ELF-1 (cell line): ENCODE measurements around the gene XRCC2.
A peak's percentile ranks its signal among the peaks of the same experiment; 100 is the strongest.
"Not testable (repeated sequence)": the region's sequence is repeated elsewhere in the genome, so short reads cannot be mapped to it uniquely, and the experiment has no call there.

Experiments
- DNase-seq: peaks from one replicate; pipeline ENCODE4 v3.0.0-alpha.2; 2016; ENCODE audit warnings: low read depth, low spot score

Gene XRCC2

DNA sequence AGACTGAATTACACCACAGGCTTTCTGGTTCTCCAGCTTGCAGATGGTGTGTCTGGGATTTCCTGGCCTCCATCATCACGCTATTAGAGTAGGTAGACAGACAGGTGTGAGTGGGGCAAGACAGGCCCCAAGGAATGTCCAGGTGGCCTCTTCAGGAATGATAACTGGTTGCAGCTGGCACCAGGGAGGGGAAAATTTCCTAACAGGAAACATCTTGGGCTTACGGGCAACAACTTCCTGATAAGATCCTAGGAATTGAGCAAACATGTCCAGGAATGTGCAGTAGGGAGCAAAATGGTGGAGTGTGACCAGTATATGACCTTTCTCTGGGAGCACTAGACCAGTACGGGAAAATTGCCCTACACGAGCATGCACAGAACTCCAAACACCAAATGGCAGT, 11.3 kb downstream of the XRCC2 start:
- peak; percentile 34 for DNase-seq

DNA sequence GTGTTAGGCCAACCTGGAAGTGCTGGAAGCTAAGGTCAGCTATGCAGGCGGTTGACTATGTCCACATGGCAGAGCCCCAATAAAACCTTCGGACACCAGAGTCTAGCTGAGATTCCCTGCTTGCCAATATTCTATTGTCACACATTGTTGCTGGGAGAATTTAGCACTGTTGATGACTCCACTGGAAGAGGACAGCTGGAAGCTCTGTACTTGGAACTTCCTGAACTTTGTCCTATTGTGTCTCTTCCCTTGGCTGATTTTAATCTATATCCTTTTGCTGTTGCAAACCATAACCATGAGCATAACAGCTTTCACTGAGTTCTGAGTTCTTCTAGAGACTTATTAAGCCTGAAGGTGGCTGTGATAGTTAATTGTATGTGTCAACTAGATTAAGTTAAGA, 12.0 kb downstream of the XRCC2 start:
- no peak for DNase-seq

DNA sequence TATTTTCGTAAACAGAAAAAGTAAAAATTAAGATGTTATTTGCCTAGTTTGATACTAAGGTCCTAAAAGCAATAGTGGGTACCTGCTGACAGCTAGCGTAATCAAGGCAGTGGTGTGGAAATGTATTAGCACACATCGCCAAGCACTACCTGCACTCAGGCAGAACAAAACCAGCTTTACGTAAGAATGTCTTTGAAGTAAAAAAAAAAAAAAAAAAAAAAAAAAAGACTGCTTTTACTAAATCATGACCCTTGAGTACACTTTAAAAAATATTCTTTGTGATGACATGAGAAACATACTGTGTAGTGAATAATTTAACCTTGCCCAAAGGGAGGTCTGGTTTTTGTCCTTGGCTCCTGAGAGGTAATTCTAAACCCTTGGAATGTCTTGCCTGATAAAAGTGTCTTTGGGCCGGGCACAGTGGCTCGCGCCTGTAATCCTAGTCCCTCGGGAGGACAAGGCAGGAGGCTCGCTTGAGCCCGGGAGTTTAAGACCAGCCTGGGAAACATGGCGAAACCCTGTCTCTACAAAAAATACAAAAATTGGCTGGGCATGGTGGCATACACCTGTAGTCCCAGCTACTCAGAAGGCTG, 12.7 kb downstream of the XRCC2 start:
- DNase-seq = peak; percentile 61

GRCh38 chr7:152661479-152661878, 14.5 kb downstream of the XRCC2 start:
- DNase-seq = no peak

GRCh38 chr7:152660021-152660420, 15.9 kb downstream of the XRCC2 start:
- DNase-seq = no peak

DNA sequence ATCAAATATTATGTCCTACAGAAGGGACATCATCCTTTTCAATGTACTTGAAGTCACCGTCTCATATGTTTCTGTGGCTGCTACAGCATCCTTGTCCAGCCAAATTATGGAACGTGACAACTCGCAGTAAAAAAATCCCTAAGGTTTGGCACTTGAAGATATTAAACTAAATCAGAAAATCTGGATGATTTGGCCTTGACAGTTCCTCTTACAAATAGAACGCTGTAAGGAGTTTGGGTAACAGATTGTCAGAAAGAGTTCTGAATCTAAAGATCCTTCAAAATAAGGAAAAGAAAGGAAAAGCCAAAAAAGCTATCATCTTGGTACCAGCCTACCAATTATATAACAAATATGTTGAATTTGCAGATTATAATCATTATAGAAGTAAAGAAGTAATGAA, 21.0 kb downstream of the XRCC2 start:
- DNase-seq = no peak

DNA sequence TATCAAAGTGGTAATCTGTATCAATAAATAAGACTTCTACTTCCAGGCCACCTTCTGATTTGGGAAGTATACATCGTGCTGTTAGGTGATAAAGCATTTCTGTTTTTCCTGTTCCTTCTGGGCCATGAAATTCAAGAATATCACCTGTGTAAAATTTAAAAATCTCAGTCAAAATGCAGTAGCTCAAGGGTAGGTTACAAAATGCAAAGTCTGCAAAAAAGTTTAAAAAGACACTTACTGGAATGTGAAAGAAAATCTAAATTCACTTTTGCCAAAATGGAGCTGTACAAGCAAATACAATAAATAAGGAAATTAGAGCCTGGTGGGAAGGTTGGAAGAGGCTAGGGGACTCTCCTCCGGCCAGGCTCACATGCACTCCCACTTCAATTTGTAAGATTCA, 26.7 kb downstream of the XRCC2 start:
- no peak for DNase-seq

GRCh38 chr7:152647009-152647408, 28.9 kb downstream of the XRCC2 start:
- DNase-seq = no peak

DNA sequence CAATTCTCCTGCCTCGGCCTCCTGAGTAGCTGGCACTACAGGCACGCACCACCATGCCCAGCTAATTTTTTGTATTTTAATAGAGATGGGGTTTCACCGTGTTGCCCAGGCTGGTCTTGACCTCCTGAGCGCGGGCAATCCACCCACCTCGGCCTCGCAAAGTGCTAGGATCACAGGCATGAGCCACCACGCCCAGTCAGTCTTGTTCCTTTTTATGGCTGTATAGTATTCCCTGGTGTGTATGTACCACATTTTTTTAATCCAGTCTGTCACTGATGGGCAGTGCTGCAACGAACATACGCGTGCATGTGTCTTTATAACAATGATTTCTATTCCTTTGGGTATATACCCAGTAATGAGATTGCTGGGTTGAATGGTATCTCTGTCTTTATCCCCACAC, 29.4 kb downstream of the XRCC2 start:
- DNase-seq = not testable (repeated sequence)

- DNase-seq = peak; percentile 29
These were observed 31.9 kb downstream of the XRCC2 start for GRCh38 chr7:152643979-152644559.

GRCh38 chr7:152641384-152641783, 34.6 kb downstream of the XRCC2 start:
- DNase-seq = no peak

GRCh38 chr7:152640829-152641228, 35.1 kb downstream of the XRCC2 start:
- no peak for DNase-seq

- DNase-seq = no peak
These were observed 37.9 kb downstream of the XRCC2 start for GRCh38 chr7:152637920-152638580.

- DNase-seq = no peak
These were observed 38.8 kb downstream of the XRCC2 start for GRCh38 chr7:152637161-152637560.

- DNase-seq = no peak
These were observed 39.5 kb downstream of the XRCC2 start for GRCh38 chr7:152636441-152636840.

DNA sequence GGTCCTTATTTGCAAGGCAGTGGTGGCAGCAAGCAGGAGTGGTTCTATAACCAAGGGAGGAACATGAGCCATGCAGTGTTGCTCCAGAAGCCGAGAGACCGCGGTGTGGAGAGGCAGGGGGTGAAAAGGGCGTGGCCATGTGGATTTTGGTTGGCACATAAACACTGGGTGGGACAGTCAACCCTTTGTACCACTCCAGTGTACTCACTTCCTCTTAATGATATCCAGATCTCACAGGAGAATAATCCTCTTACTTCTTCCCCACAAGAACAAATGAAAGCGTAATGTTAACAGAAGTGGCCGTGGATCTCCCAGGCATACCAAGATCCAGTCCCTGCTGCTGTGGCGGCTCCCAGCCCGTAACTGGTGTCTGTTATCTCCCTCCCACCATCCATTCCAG, 42.4 kb downstream of the XRCC2 start:
- no peak for DNase-seq

GRCh38 chr7:152633072-152633471, 42.9 kb downstream of the XRCC2 start:
- DNase-seq = no peak

GRCh38 chr7:152628772-152629171, 47.2 kb downstream of the XRCC2 start:
- not testable (repeated sequence) for DNase-seq

GRCh38 chr7:152624228-152624627, 51.7 kb downstream of the XRCC2 start:
- no peak for DNase-seq

- no peak for DNase-seq
These were observed 54.5 kb downstream of the XRCC2 start for GRCh38 chr7:152621426-152621825.

DNA sequence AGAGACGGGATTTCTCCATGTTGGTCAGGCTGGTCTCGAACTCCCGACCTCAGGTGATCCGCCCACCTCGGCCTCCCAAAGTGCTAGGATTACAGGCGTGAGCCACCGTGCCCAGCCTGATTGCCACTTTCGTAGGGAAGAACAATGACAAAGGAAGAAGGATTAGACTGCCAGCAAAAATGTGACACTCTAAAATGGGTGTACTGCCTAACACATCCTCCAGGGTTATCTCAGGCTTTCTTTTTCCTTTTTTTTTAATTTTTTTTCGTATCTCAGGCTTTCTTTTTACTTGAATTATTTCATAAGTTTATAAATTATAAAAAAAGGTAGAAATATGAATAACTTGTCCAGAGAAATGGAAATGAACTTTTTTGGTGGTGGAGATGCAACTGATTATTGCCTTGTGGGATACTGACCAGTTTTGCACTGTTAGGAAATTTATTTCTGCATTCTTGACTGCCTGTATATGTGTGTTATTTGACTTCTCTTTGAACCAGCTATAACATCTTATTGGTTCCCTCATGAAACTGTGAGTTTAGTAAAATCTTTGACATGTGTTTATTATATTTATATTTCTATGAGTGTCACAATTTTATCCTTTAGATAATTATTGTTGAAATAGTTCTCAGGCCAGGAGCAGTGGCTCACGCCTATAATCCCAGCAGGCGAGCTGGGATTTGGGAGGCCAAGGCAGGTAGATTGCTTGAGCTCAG, 56.8 kb downstream of the XRCC2 start:
- no peak for DNase-seq

- DNase-seq = no peak
These were observed 57.5 kb downstream of the XRCC2 start for GRCh38 chr7:152618427-152618826.

DNA sequence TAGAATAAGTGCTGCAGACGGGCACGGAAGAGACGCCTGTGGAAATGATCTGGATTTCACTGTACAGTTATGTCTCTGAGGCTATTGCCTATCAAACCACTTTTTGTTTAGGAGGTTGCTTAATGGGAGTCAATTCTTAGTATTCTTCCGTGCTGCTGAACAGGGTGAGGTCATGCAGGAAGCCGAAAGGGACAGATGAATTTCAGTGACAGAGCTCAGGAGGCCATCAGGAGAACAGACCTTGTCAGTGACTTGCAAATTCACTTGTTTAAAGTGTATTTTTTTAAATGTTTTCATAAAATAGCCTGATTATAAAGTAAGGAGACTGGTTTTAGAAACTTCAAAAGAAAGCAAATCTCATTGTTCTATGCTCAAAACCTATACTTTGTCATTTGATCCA, 58.9 kb downstream of the XRCC2 start:
- no peak for DNase-seq
